Mesendoderm (in vitro differentiated cells): ENCODE measurements around the gene PIK3IP1.
A peak's percentile ranks its signal among the peaks of the same experiment; 100 is the strongest.

ENCODE experiments used
- DNase-seq: peaks from one replicate; pipeline ENCODE4 v3.0.0; 2013
- H2AK5ac ChIP-seq: 2 replicates; pipeline ENCODE4 v1.6.1; 2013; ENCODE audit warnings: low read length, inconsistent platforms
- H2BK120ac ChIP-seq: 2 replicates; pipeline ENCODE4 v1.6.1; 2013; ENCODE audit warnings: low read depth, mild to moderate bottlenecking, low read length, moderate library complexity, mixed read lengths
- H2BK15ac ChIP-seq: replicated peaks from 2 replicates; pipeline ENCODE4 v1.6.1; 2013; ENCODE audit warnings: low read depth, mild to moderate bottlenecking, moderate library complexity
- H2BK5ac ChIP-seq: 2 replicates; pipeline ENCODE4 v1.6.1; 2013; ENCODE audit warnings: low read length, inconsistent platforms
- H3K18ac ChIP-seq: 2 replicates; pipeline ENCODE4 v1.6.1; 2013; ENCODE audit warnings: mild to moderate bottlenecking, low read length, mixed read lengths
- H3K23ac ChIP-seq: one replicate; pipeline ENCODE4 v1.6.1; 2013; ENCODE audit warnings: low read length
- H3K27ac ChIP-seq: 2 replicates; pipeline ENCODE4 v1.5.1; 2013; ENCODE audit warnings: low read depth, mild to moderate bottlenecking, inconsistent platforms, low read length, moderate library complexity
- H3K27me3 ChIP-seq: 2 replicates; pipeline ENCODE4 v1.6.1; 2013; ENCODE audit warnings: low read length, control low read depth, mild to moderate bottlenecking, inconsistent platforms; ENCODE audit not compliant: insufficient read depth, poor library complexity
- H3K36me3 ChIP-seq: 2 replicates; pipeline ENCODE4 v1.6.1; 2013; ENCODE audit warnings: low read length, inconsistent platforms; ENCODE audit not compliant: control insufficient read depth, insufficient read depth
- H3K4ac ChIP-seq: one replicate; pipeline ENCODE4 v1.6.1; 2013; ENCODE audit warnings: low read depth, mild to moderate bottlenecking, low read length, moderate library complexity
- H3K4me1 ChIP-seq: 2 replicates; pipeline ENCODE4 v1.6.1; 2013; ENCODE audit warnings: low read depth, low read length, inconsistent platforms; ENCODE audit not compliant: control insufficient read depth
- H3K4me2 ChIP-seq: 2 replicates; pipeline ENCODE4 v1.6.1; 2013; ENCODE audit warnings: low read length
- H3K4me3 ChIP-seq: 2 replicates; pipeline ENCODE4 v1.5.1; 2013; ENCODE audit warnings: mild to moderate bottlenecking, low read length
- H3K56ac ChIP-seq: one replicate; pipeline ENCODE4 v1.6.1; 2013; ENCODE audit warnings: low read length
- H3K79me1 ChIP-seq: 2 replicates; pipeline ENCODE4 v1.6.1; 2013; ENCODE audit warnings: low read length, inconsistent platforms
- H3K79me2 ChIP-seq: 2 replicates; pipeline ENCODE4 v1.6.1; 2013; ENCODE audit warnings: mild to moderate bottlenecking, low read length; ENCODE audit not compliant: control insufficient read depth, insufficient read depth
- H3K9ac ChIP-seq: 2 replicates; pipeline ENCODE4 v1.6.1; 2013; ENCODE audit warnings: low read length, inconsistent platforms
- H4K5ac ChIP-seq: one replicate; pipeline ENCODE4 v1.6.1; 2013; ENCODE audit warnings: low read length
- H4K8ac ChIP-seq: one replicate; pipeline ENCODE4 v1.6.1; 2013; ENCODE audit warnings: low read depth, mild to moderate bottlenecking, control low read depth, low read length, moderate library complexity
- WGBS: extraction: QIAGEN DNeasy Blood & Tissue Kit; methylation state at CpG from one replicate; pipeline ENCODE4 v1.1.7; 2013; ENCODE audit warnings: low lambda C conversion rate, missing lambda C conversion rate; ENCODE audit not compliant: insufficient coverage; ENCODE audit errors: extremely low coverage; 5-methylcytosine and 5-hydroxymethylcytosine counted together

The PIK3IP1 gene

GRCh38 chr22:31259798-31260473 is 32.4 kb downstream of the PIK3IP1 start:
- Histone ChIP-seq H4K8ac (no peak overlapping the region), H2BK120ac (no peak overlapping the region), H2BK15ac (no peak overlapping the region), H3K36me3 (peaks cover 5% of the 10 kb centered on the region), H3K4me3 (no peak overlapping the region), H2AK5ac (no peak overlapping the region), H3K79me1 (peaks cover 4% of the 10 kb centered on the region), H3K4ac (no peak overlapping the region), H3K9ac (no peak overlapping the region), H3K56ac (no peak overlapping the region), H2BK5ac (no peak overlapping the region), H3K4me1 (no peaks in the 10 kb centered on the region), H3K23ac (no peak overlapping the region), H3K18ac (no peak overlapping the region), H3K4me2 (no peak overlapping the region), H3K27me3 (no peaks in the 10 kb centered on the region), H3K79me2 (no peaks in the 10 kb centered on the region), H3K27ac (no peak overlapping the region), H4K5ac (no peak overlapping the region)
- no CpG with 5 or more reads among the region's 8 CpGs for WGBS
- DNase-seq: no peak

DNA sequence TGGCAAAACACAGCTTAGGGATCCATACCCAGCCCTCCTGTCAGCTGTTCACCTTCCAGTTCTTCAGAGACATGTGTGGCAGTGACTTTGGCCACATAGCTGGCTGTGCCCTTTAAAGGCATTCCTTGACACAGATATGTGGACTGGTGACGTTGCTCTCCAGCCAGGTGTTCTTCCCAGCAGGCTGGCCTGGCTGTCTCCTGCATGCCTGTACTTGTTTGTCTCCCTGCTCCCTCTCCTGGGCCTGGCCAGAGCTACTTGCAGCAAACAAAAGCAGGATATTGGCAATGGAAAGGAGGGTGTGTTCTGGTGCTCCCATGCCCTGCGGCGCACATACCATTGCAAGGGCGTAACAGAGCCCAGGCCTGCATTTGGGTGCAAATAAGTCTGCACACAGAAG is 38.3 kb downstream of the PIK3IP1 start:
- no peak overlapping the region for H3K27ac ChIP-seq
- H3K36me3 ChIP-seq: no peaks in the 10 kb centered on the region
- no peak overlapping the region for H3K18ac ChIP-seq
- no peak overlapping the region for H4K5ac ChIP-seq
- no peak overlapping the region for H3K4me3 ChIP-seq
- no peaks in the 10 kb centered on the region for H3K27me3 ChIP-seq
- no peak overlapping the region for H2BK15ac ChIP-seq
- H2BK120ac ChIP-seq: no peak overlapping the region
- WGBS: no CpG with 5 or more reads among the region's 4 CpGs
- H3K9ac ChIP-seq: no peak overlapping the region
- no peak overlapping the region for H3K23ac ChIP-seq
- H3K4me2 ChIP-seq: no peak overlapping the region
- peak; percentile 77 for DNase-seq
- H4K8ac ChIP-seq: no peak overlapping the region
- no peak overlapping the region for H3K4ac ChIP-seq
- H3K79me2 ChIP-seq: no peaks in the 10 kb centered on the region
- H3K56ac ChIP-seq: peak overlapping the region; percentile 44
- no peak overlapping the region for H2AK5ac ChIP-seq
- peaks cover 10% of the 10 kb centered on the region for H3K79me1 ChIP-seq
- no peaks in the 10 kb centered on the region for H3K4me1 ChIP-seq
- H2BK5ac ChIP-seq: no peak overlapping the region

DNA sequence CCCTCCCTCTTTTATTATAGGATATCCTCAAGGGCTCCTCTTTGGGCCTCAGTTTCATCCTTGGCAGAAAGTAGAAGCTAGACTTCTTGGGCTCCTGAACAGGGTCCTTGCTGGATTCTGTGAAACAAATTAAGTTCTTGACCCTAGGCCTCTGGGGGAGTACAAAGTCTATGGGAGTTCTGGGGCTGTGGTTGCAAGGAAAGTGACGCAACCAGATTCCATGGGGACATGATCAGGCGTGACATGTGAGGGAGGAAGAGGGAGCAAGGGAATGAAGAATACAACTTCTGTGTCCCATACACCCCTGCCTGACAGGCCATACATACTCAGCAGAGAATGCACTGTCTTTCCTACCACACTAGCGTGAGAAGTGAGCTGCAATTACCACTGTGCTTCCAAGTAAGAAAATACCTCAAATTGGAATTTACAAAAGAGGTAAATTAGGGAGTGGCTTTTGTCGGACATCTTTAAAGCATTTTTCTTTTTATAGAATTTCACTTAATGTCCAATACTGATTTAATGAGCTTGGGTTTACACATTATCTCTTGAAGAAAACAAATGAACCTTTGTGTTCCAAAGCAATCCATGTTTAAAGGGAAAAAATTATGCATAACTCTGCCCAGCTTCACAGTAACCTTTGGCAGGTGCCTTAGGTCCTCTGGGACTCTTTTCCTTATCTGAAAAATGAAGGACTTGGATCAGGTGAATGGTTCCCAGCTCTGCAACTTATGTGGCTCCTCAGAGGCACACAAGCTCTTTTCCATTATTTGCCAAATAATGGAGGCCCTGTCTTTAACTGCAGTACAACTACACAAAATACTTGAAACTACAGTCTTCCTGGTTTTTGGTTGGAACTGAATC is 41.3 kb downstream of the PIK3IP1 start:
- Histone ChIP-seq H3K56ac (no peak overlapping the region), H3K18ac (no peak overlapping the region), H2BK120ac (no peak overlapping the region), H3K27me3 (no peaks in the 10 kb centered on the region), H2BK5ac (no peak overlapping the region), H3K9ac (no peak overlapping the region), H3K79me1 (peaks cover 8% of the 10 kb centered on the region), H3K4ac (no peak overlapping the region), H4K5ac (no peak overlapping the region), H3K79me2 (no peaks in the 10 kb centered on the region), H3K27ac (no peak overlapping the region), H3K23ac (no peak overlapping the region), H4K8ac (no peak overlapping the region), H3K4me2 (no peak overlapping the region), H2AK5ac (no peak overlapping the region), H2BK15ac (no peak overlapping the region), H3K4me1 (peaks cover 3% of the 10 kb centered on the region), H3K4me3 (no peak overlapping the region), H3K36me3 (no peaks in the 10 kb centered on the region)
- no CpG with 5 or more reads among the region's 4 CpGs for WGBS
- no peak for DNase-seq

DNA sequence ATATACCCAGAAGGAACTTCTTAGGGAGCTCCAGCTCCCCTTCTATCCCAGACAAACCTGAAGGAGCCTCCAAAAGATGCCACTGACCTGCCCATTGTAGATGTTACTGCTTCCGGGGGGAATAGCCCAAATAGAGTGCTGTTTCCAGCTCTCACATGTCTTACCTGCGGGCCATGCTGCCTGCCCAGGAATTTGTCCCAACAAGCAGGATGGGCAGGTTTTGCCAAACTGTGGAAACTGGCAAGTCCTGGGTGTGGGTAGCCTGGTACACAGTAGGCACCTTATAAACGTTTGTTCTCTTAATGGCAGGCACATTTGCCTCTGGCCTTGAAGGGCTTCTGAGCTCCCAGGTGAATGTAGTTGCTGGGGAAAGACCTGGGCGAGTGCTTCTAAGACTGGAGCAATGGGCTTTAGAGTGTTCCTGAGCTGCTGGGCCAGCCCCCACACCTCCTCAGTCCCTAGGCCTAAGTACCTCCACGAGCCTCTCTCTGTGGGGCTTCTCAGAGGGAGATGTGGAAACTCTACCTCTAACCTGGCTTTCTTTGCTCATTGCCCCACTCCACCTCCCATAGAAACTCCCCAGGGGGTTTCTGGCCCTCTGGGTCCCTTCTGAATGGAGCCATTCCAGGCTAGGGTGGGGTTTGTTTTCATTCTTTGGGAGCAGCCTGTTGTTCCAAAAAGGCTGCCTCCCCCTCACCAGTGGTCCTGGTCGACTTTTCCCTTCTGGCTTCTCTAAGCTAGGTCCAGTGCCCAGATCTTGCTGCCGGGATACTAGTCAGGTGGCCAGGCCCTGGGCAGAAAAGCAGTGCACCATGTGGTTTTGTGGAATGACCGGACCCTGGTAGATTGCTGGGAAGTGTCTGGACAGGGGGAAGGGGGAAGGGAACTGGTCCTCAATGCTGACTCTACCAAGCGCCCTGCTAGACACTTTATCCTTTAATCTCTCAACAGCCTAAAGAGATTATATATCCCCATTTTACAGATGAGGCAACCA is 43.0 kb downstream of the PIK3IP1 start:
- Histone ChIP-seq H3K9ac (no peak overlapping the region), H2BK5ac (no peak overlapping the region), H2BK15ac (no peak overlapping the region), H4K5ac (no peak overlapping the region), H3K18ac (no peak overlapping the region), H3K56ac (no peak overlapping the region), H3K4ac (no peak overlapping the region), H3K36me3 (no peaks in the 10 kb centered on the region), H3K4me3 (no peak overlapping the region), H3K23ac (no peak overlapping the region), H3K4me2 (no peak overlapping the region), H2BK120ac (no peak overlapping the region), H4K8ac (no peak overlapping the region), H3K4me1 (peaks cover 8% of the 10 kb centered on the region), H3K79me1 (peaks cover 7% of the 10 kb centered on the region), H2AK5ac (no peak overlapping the region), H3K27me3 (no peaks in the 10 kb centered on the region), H3K79me2 (no peaks in the 10 kb centered on the region), H3K27ac (no peak overlapping the region)
- WGBS: no CpG with 5 or more reads among the region's 9 CpGs
- no peak for DNase-seq

DNA sequence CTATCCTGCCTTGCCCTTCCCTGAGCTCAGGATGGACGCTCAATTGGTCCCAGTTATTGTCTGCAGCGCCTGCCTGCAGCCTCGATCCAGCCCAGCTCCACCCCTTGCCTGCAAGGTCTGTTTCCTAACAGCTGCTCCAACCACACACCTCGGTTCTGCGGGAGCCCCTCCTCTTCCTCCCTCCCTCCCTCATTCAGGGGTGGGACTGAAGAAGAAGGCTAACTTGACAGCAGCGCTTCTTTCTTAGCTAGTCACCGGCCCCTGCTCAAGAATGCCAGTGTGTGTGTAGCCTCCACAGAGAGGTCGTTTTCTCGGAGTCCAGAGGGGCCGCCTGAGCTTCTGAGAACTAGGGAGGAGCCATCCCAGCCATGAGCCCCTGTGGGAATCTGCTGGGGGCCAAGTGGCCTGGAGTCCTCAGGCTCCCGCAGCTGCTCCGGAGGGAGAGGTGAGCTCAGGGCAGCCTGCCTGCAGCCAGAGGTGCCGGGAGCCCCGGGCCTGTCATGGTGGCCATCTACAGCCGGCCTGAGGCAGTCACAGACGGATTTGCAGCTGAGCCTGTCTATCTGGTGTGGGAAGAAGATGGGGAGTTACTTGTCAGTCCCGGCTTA is 44.0 kb downstream of the PIK3IP1 start:
- WGBS: no CpG with 5 or more reads among the region's 17 CpGs
- no peaks in the 10 kb centered on the region for H3K27me3 ChIP-seq
- H4K8ac ChIP-seq: no peak overlapping the region
- peak overlapping the region; percentile 75 for H3K56ac ChIP-seq
- H3K4me3 ChIP-seq: no peak overlapping the region
- peak; percentile 96 for DNase-seq
- H3K23ac ChIP-seq: no peak overlapping the region
- H3K27ac ChIP-seq: no peak overlapping the region
- peaks cover 7% of the 10 kb centered on the region for H3K79me1 ChIP-seq
- no peaks in the 10 kb centered on the region for H3K79me2 ChIP-seq
- no peak overlapping the region for H3K18ac ChIP-seq
- H2AK5ac ChIP-seq: no peak overlapping the region
- H2BK15ac ChIP-seq: no peak overlapping the region
- peaks cover 15% of the 10 kb centered on the region for H3K4me1 ChIP-seq
- no peaks in the 10 kb centered on the region for H3K36me3 ChIP-seq
- H2BK5ac ChIP-seq: no peak overlapping the region
- H2BK120ac ChIP-seq: no peak overlapping the region
- no peak overlapping the region for H3K4ac ChIP-seq
- H3K9ac ChIP-seq: peak overlapping the region; percentile 49
- no peak overlapping the region for H4K5ac ChIP-seq
- H3K4me2 ChIP-seq: peak overlapping the region; percentile 22
